PC-3 (cell line): ENCODE results near the gene SGO2. TPM values are rescaled to one million over a fixed set of nuclear protein-coding genes. Genes with fewer than 3 reads are reported as not detected.

Experiments used
- ATAC-seq: fragments of 200-7000 bp; cut with Tn5 transposase; 2 replicates; pipeline ENCODE4 v1.9.1; 2020; ENCODE audit warnings: mild to moderate bottlenecking, moderate library complexity
- BruUV-seq: library from RNA; stranded (reverse); fragments of 400-500 nt; replicated peaks from 2 replicates; lab custom pipeline; 2021; lab: Mats Ljungman, UMichigan
- CTCF ChIA-PET: fragments of 300-600 bp; sonication (Branson Sonifier 250); formaldehyde crosslinking; loops from one replicate; lab custom pipeline; 2022; ENCODE audit warnings: antibody characterized with exemption; lab: Charles Lee
- POLR2A ChIA-PET: fragments of 300-600 bp; sonication (Branson Sonifier 250); formaldehyde crosslinking; loops from one replicate; lab custom pipeline; 2022; ENCODE audit warnings: antibody characterized with exemption; ENCODE audit not compliant: unreplicated experiment; lab: Charles Lee
- DNase-seq: peaks from one replicate; pipeline ENCODE4 v3.0.0-alpha.2; 2015
- H2AFZ ChIP-seq: fragments of 300-600 bp; sonication (generic); 2 replicates; pipeline ENCODE4 v1.6.0; 2016; ENCODE audit warnings: antibody characterized with exemption, low read length
- H3F3A ChIP-seq: fragments of 300-600 bp; sonication (generic); one replicate; pipeline ENCODE4 v1.6.0; 2017; ENCODE audit warnings: antibody characterized with exemption, low read length, control low read depth, mild to moderate bottlenecking; ENCODE audit not compliant: unreplicated experiment
- H3K27ac ChIP-seq: fragments of 300-600 bp; sonication (generic); 2 replicates; pipeline ENCODE4 v1.5.1; 2016; ENCODE audit warnings: mild to moderate bottlenecking, low read length
- H3K27me3 ChIP-seq: fragments of 300-600 bp; sonication (generic); 2 replicates; pipeline ENCODE4 v1.6.1; 2016; ENCODE audit warnings: low read length, mixed read lengths
- H3K36me3 ChIP-seq: fragments of 300-600 bp; sonication (generic); 2 replicates; pipeline ENCODE4 v1.6.1; 2016; ENCODE audit warnings: low read depth, mixed run types, low read length, mixed read lengths
- H3K4me1 ChIP-seq: fragments of 300-600 bp; sonication (generic); 2 replicates; pipeline ENCODE4 v1.5.1; 2016; ENCODE audit warnings: low read length; ENCODE audit not compliant: insufficient read depth
- H3K4me2 ChIP-seq: fragments of 300-600 bp; sonication (generic); 2 replicates; pipeline ENCODE4 v1.6.0; 2016; ENCODE audit warnings: low read length
- H3K4me3 ChIP-seq: fragments of 300-600 bp; sonication (generic); 2 replicates; pipeline ENCODE4 v1.5.1; 2016; ENCODE audit warnings: mild to moderate bottlenecking, low read length, mixed read lengths
- H3K79me2 ChIP-seq: fragments of 300-600 bp; sonication (generic); 2 replicates; pipeline ENCODE4 v1.6.1; 2017; ENCODE audit warnings: low read length, mixed read lengths
- H3K9ac ChIP-seq: fragments of 300-600 bp; sonication (generic); 2 replicates; pipeline ENCODE4 v1.6.0; 2016; ENCODE audit warnings: mild to moderate bottlenecking, low read length
- H3K9me2 ChIP-seq: fragments of 300-600 bp; sonication (generic); replicated peaks from 2 replicates; pipeline ENCODE4 v1.6.1; 2016; ENCODE audit warnings: mixed run types, low read length, mixed read lengths
- H3K9me3 ChIP-seq: fragments of 300-600 bp; sonication (generic); 2 replicates; pipeline ENCODE4 v1.6.1; 2016; ENCODE audit warnings: low read length, mixed read lengths
- H4K20me1 ChIP-seq: fragments of 300-600 bp; sonication (generic); 2 replicates; pipeline ENCODE4 v1.6.1; 2016; ENCODE audit warnings: low read length, mixed read lengths
- CTCF ChIP-seq: fragments of 300-600 bp; sonication (generic); conservative IDR thresholded peaks from 2 replicates; pipeline ENCODE4 v1.5.1; 2017; ENCODE audit warnings: antibody characterized with exemption, low read depth, mild to moderate bottlenecking, low read length
- EZH2 ChIP-seq: fragments of 300-600 bp; sonication (generic); IDR thresholded peaks from one replicate; pipeline ENCODE4 v1.6.1; 2017; ENCODE audit warnings: antibody characterized with exemption, mild to moderate bottlenecking, low read length; ENCODE audit not compliant: unreplicated experiment
- EZH2phosphoT487 ChIP-seq: fragments of 300-600 bp; sonication (generic); IDR thresholded peaks from 2 replicates; pipeline ENCODE4 v1.6.1; 2018; ENCODE audit warnings: mild to moderate bottlenecking, antibody characterized with exemption, low read length, borderline replicate concordance
- intact Hi-C: fragments of 100-400 bp; cut with micrococcal nuclease; formaldehyde crosslinking; loops from 2 replicates; pipeline ENCODE4 v1.9.0; 2023
- total RNA-seq: library from RNA; depleted of rRNA; stranded (reverse); fragments of >200 nt; gene quantifications from 2 replicates; pipeline ENCODE4 v1.2.3, GENCODE V29; 2014

SGO2 gene
- total RNA-seq, 1 experiment from 2014 or later, result 25.6 TPM

- ATAC-seq (no peak), DNase-seq (no peak)
- peak overlapping the region; percentile 64 for H3K4me2 ChIP-seq
- peaks cover 41% of the 10 kb centered on the region for H3K4me1 ChIP-seq
- peak overlapping the region; percentile 1 for H3K27ac ChIP-seq
- peak overlapping the region; percentile 39 for H3K4me3 ChIP-seq
- H3K36me3 ChIP-seq, result no peaks in the 10 kb centered on the region
- no peaks in the 10 kb centered on the region for H3F3A ChIP-seq
- no TSS peak for BruUV-seq
- intact Hi-C loops, result loop anchor here (1.0 kb wide), 1 partner anchor 13 kb away; the partner anchor contains the start of gene KCTD18
- H3K9me3 ChIP-seq, result no peaks in the 10 kb centered on the region
- no peaks in the 10 kb centered on the region for H4K20me1 ChIP-seq
- ChIA-PET POLR2A (interaction anchor here (1.0 kb wide), 1 partner anchor 14 kb away, joined by 3 read pairs; the partner anchor contains the start of gene KCTD18), CTCF (interaction anchor here (0.9 to 1.2 kb wide), 2 partner anchors 14 to 40 kb away, joined by 4 read pairs; partner anchors contain the start of gene KCTD18)
- H3K27me3 ChIP-seq, result no peaks in the 10 kb centered on the region
- peak overlapping the region; percentile 94 for H2AFZ ChIP-seq
- peak overlapping the region; percentile 36; the same call in 1 of the 2 replicates for H3K9ac ChIP-seq
- no peak for TF ChIP-seq CTCF
- TF ChIP-seq EZH2phosphoT487, result no peak
- no peak for TF ChIP-seq EZH2
- H3K79me2 ChIP-seq, result peaks cover 25% of the 10 kb centered on the region
- no peaks in the 10 kb centered on the region for H3K9me2 ChIP-seq
These were observed 2.4 kb upstream of the SGO2 start for GRCh38 chr2:200523604-200524003.

DNA sequence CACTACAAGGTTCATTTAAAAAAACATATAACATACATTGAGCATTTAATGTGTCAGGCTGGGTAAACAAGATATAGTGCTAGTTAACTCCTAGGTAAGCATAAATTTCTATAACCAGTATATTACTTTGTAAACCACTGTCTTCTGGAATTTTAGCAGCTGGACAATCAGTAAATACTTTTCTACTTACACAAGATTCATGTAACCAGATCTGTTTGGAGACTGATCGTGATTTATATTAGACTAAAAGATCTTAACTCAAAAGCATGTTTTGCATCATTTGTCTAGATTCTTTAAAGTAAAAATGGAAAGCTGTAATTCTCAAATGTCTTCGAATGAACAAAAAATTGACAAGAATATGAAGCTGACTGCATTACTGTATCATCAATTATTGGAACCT, 941 bp upstream of the SGO2 start:
- Histone ChIP-seq H3K9me3 (no peaks in the 10 kb centered on the region), H2AFZ (peak overlapping the region; percentile 94), H4K20me1 (no peaks in the 10 kb centered on the region), H3K36me3 (no peaks in the 10 kb centered on the region), H3K9me2 (no peaks in the 10 kb centered on the region), H3K4me1 (peaks cover 46% of the 10 kb centered on the region), H3K27ac (peak overlapping the region; percentile 15; the same call in 1 of the 2 replicates), H3K27me3 (no peaks in the 10 kb centered on the region), H3K4me2 (peak overlapping the region; percentile 93), H3K4me3 (peak overlapping the region; percentile 92), H3F3A (no peaks in the 10 kb centered on the region), H3K9ac (peak overlapping the region; percentile 81), H3K79me2 (peaks cover 40% of the 10 kb centered on the region)
- TF ChIP-seq EZH2phosphoT487 (no peak), EZH2 (no peak), CTCF (no peak)
- intact Hi-C loops, result loop anchor here (5.0 kb wide), 3 partner anchors 43 to 553 kb away; no protein-coding TSS in a partner anchor
- BruUV-seq, result no TSS peak
- CTCF ChIA-PET, result interaction anchor here (0.6 to 1.1 kb wide), 2 partner anchors 18 to 41 kb away, joined by 3 read pairs; no protein-coding TSS in a partner anchor
- DNase-seq (peak; percentile 47), ATAC-seq (peak; percentile 29)
- POLR2A ChIA-PET, result interaction anchor here (0.6 to 0.7 kb wide), 4 partner anchors 79 to 558 kb away, joined by 3 to 4 read pairs (median 3); no protein-coding TSS in a partner anchor

DNA sequence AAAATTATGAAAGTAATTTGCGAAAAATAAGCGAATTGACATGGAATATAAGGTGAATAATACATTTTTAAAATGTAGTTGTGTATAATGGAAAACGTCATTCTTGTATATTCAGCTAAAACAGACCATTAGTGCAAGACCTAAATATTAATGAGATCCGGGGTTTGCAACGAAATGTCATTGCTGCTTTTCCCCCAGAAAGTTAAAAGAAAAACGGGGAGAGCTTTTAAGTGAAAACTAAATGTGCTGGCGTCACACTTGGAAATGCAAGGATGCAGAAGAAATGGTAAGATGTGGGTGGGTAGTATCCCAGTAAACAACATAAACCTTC, 491 bp upstream of the SGO2 start:
- Histone ChIP-seq H3K9me3 (no peaks in the 10 kb centered on the region), H2AFZ (peak overlapping the region; percentile 94), H3K4me2 (peak overlapping the region; percentile 93), H3K27me3 (no peaks in the 10 kb centered on the region), H3K79me2 (peaks cover 44% of the 10 kb centered on the region), H3K27ac (peak overlapping the region; percentile 15; the same call in 1 of the 2 replicates), H3K4me3 (peak overlapping the region; percentile 92), H3K9me2 (no peaks in the 10 kb centered on the region), H3K9ac (peak overlapping the region; percentile 81), H3K4me1 (peaks cover 46% of the 10 kb centered on the region), H3F3A (no peaks in the 10 kb centered on the region), H4K20me1 (no peaks in the 10 kb centered on the region), H3K36me3 (no peaks in the 10 kb centered on the region)
- ChIA-PET POLR2A (interaction anchor here (0.6 to 0.7 kb wide), 2 partner anchors 78 to 552 kb away, joined by 3 to 4 read pairs; no protein-coding TSS in a partner anchor), CTCF (no interaction called here)
- DNase-seq (no peak), ATAC-seq (no peak)
- BruUV-seq, result TSS peak; percentile 79
- TF ChIP-seq CTCF (no peak), EZH2 (no peak), EZH2phosphoT487 (no peak)
- intact Hi-C loops, result loop anchor here (5.0 kb wide), 3 partner anchors 43 to 553 kb away; no protein-coding TSS in a partner anchor
